CD8-positive, alpha-beta memory T cell (primary cell): Measurements from ENCODE around the gene CHST8. TPM values are rescaled to one million over a fixed set of nuclear protein-coding genes. Genes with fewer than 3 reads are reported as not detected.
"Not testable (repeated sequence)": the region's sequence is repeated elsewhere in the genome, so short reads cannot be mapped to it uniquely, and the experiment has no call there.

ENCODE experiments used
- CTCF ChIA-PET: fragments of 350-600 bp; sonication (Branson Sonifier 250); formaldehyde crosslinking; loops from one replicate; lab custom pipeline; 2021; ENCODE audit warnings: antibody characterized with exemption; lab: Charles Lee
- POLR2A ChIA-PET: fragments of 350-600 bp; sonication (Branson Sonifier 250); formaldehyde crosslinking; loops from one replicate; lab custom pipeline; 2021; ENCODE audit warnings: antibody characterized with exemption; lab: Charles Lee
- DNase-seq, 5 donors: peaks; one replicate each; pipeline versions ENCODE4 v3.0.0 to v3.0.0-alpha.2; 2020 to 2022; ENCODE audit warnings: mixed read lengths in 1 of 5
- H3K27ac ChIP-seq: one replicate; pipeline ENCODE4 v1.7.0; 2013; ENCODE audit warnings: low read depth, mild to moderate bottlenecking, low read length, moderate library complexity
- H3K27me3 ChIP-seq: 2 replicates; pipeline ENCODE4 v1.7.0; 2013; ENCODE audit warnings: low read length, mild to moderate bottlenecking; ENCODE audit not compliant: insufficient read depth, poor library complexity, severe bottlenecking
- H3K36me3 ChIP-seq: 2 replicates; pipeline ENCODE4 v1.7.0; 2013; ENCODE audit warnings: mild to moderate bottlenecking, low read length, moderate library complexity; ENCODE audit not compliant: insufficient read depth
- H3K4me1 ChIP-seq: 2 replicates; pipeline ENCODE4 v1.7.0; 2013; ENCODE audit warnings: mild to moderate bottlenecking, low read length, moderate library complexity; ENCODE audit not compliant: insufficient read depth
- H3K4me3 ChIP-seq: 2 replicates; pipeline ENCODE4 v1.7.0; 2013; ENCODE audit warnings: mild to moderate bottlenecking, low read length
- H3K9me3 ChIP-seq: 2 replicates; pipeline ENCODE4 v1.7.0; 2013; ENCODE audit warnings: mild to moderate bottlenecking, low read length
- H3K27ac Mint-ChIP-seq, 8 donors: one replicate each; pipeline ENCODE4 v1.8.0; 2020 to 2021; ENCODE audit warnings: mixed read lengths in 8 of 8, mild to moderate bottlenecking in 6 of 8, inconsistent platforms in 3 of 8, moderate library complexity in 3 of 8
- H3K27me3 Mint-ChIP-seq, 2 donors: one replicate each; pipeline ENCODE4 v1.8.0; 2020 to 2021; ENCODE audit warnings: mixed read lengths in 2 of 2, mild to moderate bottlenecking in 1 of 2, moderate library complexity in 1 of 2
- H3K36me3 Mint-ChIP-seq, 3 donors: one replicate each; pipeline ENCODE4 v1.8.0; 2020 to 2021; ENCODE audit warnings: mixed read lengths in 3 of 3, inconsistent platforms in 1 of 3, mild to moderate bottlenecking in 1 of 3
- H3K4me1 Mint-ChIP-seq, 3 donors: one replicate each; pipeline ENCODE4 v1.8.0; 2020 to 2021; ENCODE audit warnings: mixed read lengths in 3 of 3, inconsistent platforms in 1 of 3, mild to moderate bottlenecking in 1 of 3
- H3K4me3 Mint-ChIP-seq, 7 donors: one replicate each; pipeline ENCODE4 v1.8.0; 2020 to 2021; ENCODE audit warnings: mixed read lengths in 7 of 7, mild to moderate bottlenecking in 6 of 7, moderate library complexity in 4 of 7, inconsistent platforms in 2 of 7
- H3K9me3 Mint-ChIP-seq, 5 donors: one replicate each; pipeline ENCODE4 v1.8.0; 2020 to 2022; ENCODE audit warnings: mixed read lengths in 5 of 5, mild to moderate bottlenecking in 3 of 5, moderate library complexity in 2 of 5, inconsistent platforms in 1 of 5
- polyA plus RNA-seq: library from polyadenylated mRNA; unstranded; fragments of 300-500 nt; fragmentation: Illumina TruSeq; gene quantifications from one replicate; pipeline ENCODE4 v1.2.3, GENCODE V29; 2021
- total RNA-seq, 2 experiments: library from RNA; stranded (reverse); gene quantifications; one replicate each; pipeline ENCODE4 v1.2.3, GENCODE V29; 2021

CHST8 gene
- total and polyA plus RNA-seq, 3 experiments from 2014 or later: not detected

DNA sequence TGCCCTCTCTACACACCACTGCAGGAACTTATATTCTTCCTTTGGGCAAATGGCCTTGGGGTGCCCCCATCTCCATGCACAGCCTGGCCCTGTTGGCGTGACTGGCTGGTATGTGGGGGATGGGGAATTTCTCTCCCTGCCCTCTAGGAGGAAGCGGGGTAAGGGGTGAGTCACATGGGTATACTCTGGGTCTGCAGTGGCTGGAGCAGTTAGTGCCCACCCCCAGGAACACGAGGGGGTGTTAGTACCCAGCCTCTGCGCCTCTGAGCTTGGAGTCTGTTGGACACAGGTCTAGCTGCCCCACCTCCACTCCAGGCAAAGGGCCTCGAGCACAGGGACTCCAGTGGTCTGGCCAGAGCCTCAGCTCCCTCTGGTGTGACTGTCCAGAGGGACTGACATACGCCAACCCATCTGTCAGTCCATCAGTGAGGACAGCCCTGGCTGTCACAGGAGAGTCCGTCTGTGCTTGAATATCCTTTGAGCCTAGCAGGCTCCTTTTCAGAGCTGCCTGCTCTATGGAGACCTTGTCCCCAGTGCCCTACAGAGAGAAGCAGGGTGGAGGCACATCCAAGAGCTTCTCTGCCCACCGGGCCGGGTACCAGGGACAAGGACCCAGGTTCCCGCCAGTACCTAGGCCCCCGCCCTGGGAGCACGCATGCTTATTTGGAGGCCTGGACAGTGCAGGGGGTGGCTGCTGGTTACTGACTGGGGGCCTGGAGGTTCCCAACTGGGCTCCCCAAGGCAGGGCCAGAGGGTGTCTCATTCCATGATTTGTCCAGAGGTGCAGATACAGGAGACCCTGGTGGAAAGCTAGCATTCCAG is 66.6 kb downstream of the CHST8 start:
- peak overlapping the region in 1 of 8 donors; percentile 33 for H3K27ac Mint-ChIP-seq

DNA sequence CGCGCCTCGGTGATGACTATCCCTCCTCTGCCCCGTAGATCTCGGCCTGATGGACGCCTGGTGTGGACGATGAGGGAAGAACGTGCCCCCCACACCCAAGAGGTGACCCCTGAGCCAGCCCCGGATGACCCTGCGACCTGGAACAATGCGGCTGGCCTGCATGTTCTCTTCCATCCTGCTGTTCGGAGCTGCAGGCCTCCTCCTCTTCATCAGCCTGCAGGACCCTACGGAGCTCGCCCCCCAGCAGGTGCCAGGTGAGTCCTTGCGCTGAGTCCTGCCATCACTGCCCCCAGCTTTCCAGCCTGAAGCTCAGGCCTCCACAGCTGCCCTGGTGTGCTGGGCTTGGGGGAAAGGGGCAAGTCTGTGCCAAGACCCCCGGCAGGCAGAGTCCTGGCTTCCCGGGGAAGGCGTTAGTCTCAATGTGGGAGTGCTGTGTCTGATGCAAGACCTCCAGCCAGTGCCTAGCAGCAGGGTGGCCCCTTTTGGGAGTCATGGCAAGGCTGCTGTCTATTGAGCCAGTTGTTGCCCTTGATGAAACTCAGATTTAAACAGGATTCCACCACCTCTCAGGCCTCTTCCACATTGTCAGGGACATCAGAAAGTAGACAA is 67.5 kb downstream of the CHST8 start:
- ChIA-PET CTCF (no interaction called here), POLR2A (no interaction called here)
- Histone ChIP-seq H3K4me3 (no peak overlapping the region), H3K27me3 (no peaks in the 10 kb centered on the region), H3K27ac (no peak overlapping the region), H3K9me3 (no peaks in the 10 kb centered on the region), H3K4me1 (no peaks in the 10 kb centered on the region), H3K36me3 (no peaks in the 10 kb centered on the region)
- H3K9me3 Mint-ChIP-seq: no peaks in the 10 kb centered on the region
- H3K4me1 Mint-ChIP-seq: no peaks in the 10 kb centered on the region
- no peak overlapping the region for H3K27ac Mint-ChIP-seq
- H3K27me3 Mint-ChIP-seq: peaks cover 19 to 23% of the 10 kb centered on the region in 2 donors
- DNase-seq: peak in 1 of 5 donors; percentile 37
- H3K36me3 Mint-ChIP-seq: no peaks in the 10 kb centered on the region
- H3K4me3 Mint-ChIP-seq: no peak overlapping the region

More for the DNA sequence above, 66.6 kb downstream of the CHST8 start:
- peak in 1 of 5 donors; percentile 26 for DNase-seq
- Histone ChIP-seq H3K9me3 (no peaks in the 10 kb centered on the region), H3K4me1 (no peaks in the 10 kb centered on the region), H3K27me3 (peaks cover 1% of the 10 kb centered on the region), H3K4me3 (no peak overlapping the region), H3K27ac (no peak overlapping the region), H3K36me3 (no peaks in the 10 kb centered on the region)
- no peaks in the 10 kb centered on the region for H3K4me1 Mint-ChIP-seq
- no peaks in the 10 kb centered on the region for H3K9me3 Mint-ChIP-seq
- POLR2A ChIA-PET: no interaction called here
- no peak overlapping the region for H3K4me3 Mint-ChIP-seq
- H3K27me3 Mint-ChIP-seq: peaks cover 24 to 25% of the 10 kb centered on the region in 2 donors
- H3K36me3 Mint-ChIP-seq: no peaks in the 10 kb centered on the region
- CTCF ChIA-PET: no interaction called here

DNA sequence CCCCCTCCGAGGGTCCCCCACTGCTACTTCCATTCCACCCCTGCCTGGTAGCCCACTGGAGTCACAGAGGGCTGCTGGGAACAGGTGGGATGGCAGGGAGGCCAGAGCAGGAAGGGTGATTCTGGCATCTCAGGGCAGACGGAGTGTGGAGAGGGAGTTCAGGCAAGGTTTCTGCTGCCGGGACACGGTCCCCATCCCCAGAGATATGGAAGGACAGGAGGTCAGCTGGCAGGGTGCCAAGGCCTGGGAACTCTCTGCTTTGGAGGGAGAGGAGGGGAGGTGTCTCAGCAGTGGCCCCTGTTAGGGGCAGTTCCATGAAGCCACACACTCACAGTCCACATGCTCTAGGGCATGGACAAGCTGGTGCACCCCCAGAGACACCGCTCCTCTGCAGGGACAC is 68.1 kb downstream of the CHST8 start:
- no peak for DNase-seq
- Histone ChIP-seq H3K4me3 (no peak overlapping the region), H3K9me3 (no peaks in the 10 kb centered on the region), H3K4me1 (no peaks in the 10 kb centered on the region), H3K27me3 (no peaks in the 10 kb centered on the region), H3K27ac (no peak overlapping the region), H3K36me3 (no peaks in the 10 kb centered on the region)
- no peaks in the 10 kb centered on the region for H3K4me1 Mint-ChIP-seq
- H3K9me3 Mint-ChIP-seq: no peaks in the 10 kb centered on the region
- POLR2A ChIA-PET: no interaction called here
- peaks cover 17 to 20% of the 10 kb centered on the region in 2 donors for H3K27me3 Mint-ChIP-seq
- H3K27ac Mint-ChIP-seq: no peak overlapping the region
- H3K36me3 Mint-ChIP-seq: no peaks in the 10 kb centered on the region
- CTCF ChIA-PET: no interaction called here
- no peak overlapping the region for H3K4me3 Mint-ChIP-seq

DNA sequence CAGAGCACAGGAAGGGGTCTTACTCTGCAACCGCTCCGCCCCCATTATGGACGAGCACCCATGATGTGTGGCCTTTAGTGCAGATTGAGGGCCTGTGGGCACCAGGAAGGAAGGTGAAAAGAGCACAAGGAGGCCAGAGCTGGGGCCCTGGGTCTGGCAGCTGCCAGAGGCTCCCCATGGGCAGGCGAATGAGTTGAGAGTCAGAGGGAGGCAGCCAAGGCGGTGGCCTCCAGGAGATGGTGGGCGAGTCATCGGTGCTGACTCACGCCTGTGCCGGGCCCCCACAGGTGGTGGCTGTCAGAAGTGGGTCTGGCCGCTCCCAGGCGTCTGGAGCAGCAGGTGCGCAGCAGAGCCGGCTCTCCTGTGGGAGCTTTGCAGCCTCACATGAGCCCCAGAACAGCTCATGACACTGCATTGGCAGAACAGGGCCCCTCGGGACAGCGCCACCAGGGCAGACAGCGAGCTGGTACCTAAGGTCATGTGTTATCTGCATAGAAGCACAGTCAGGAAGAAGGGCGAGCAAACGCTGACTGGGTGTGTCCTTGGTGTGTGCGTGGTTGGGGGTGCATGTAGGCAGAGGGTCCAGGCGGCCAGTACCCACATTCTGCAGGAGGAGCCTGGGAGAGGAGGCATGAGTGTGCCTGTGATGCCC is 68.8 kb downstream of the CHST8 start:
- no peaks in the 10 kb centered on the region for H3K4me1 ChIP-seq
- Mint-ChIP-seq H3K4me1 (no peaks in the 10 kb centered on the region), H3K36me3 (no peaks in the 10 kb centered on the region), H3K27me3 (peaks cover 15 to 17% of the 10 kb centered on the region in 2 donors), H3K4me3 (no peak overlapping the region), H3K9me3 (no peaks in the 10 kb centered on the region), H3K27ac (no peak overlapping the region)
- POLR2A ChIA-PET: no interaction called here
- no peaks in the 10 kb centered on the region for H3K36me3 ChIP-seq
- no peaks in the 10 kb centered on the region for H3K9me3 ChIP-seq
- no peak overlapping the region for H3K27ac ChIP-seq
- peak in 1 of 5 donors; percentile 29 for DNase-seq
- no peaks in the 10 kb centered on the region for H3K27me3 ChIP-seq
- CTCF ChIA-PET: no interaction called here
- no peak overlapping the region for H3K4me3 ChIP-seq

DNA sequence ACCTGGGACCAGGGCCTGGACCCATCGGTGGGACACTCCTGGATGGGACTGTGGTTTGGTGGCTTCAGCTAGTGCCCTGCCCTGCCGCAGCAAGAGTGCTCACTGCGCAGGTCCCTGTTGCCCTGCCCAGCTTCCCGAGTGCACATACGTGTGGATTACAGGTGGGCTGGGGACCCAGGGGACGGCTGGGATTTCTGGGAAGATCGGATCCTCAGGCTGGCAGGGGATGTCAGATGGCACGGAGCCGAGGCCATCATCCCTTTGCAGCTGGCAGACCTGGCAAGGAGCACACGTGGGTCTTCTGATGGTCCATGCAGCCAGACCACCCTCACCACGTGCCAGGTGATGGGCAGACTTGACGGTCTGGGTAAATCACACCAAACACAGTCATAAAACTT is 69.3 kb downstream of the CHST8 start:
- ChIA-PET CTCF (no interaction called here), POLR2A (no interaction called here)
- no peaks in the 10 kb centered on the region for H3K36me3 Mint-ChIP-seq
- no peaks in the 10 kb centered on the region for H3K36me3 ChIP-seq
- peaks cover 13 to 14% of the 10 kb centered on the region in 2 donors for H3K27me3 Mint-ChIP-seq
- no peaks in the 10 kb centered on the region for H3K4me1 Mint-ChIP-seq
- H3K4me3 ChIP-seq: no peak overlapping the region
- no peak overlapping the region for H3K27ac ChIP-seq
- H3K9me3 Mint-ChIP-seq: no peaks in the 10 kb centered on the region
- no peak overlapping the region for H3K4me3 Mint-ChIP-seq
- H3K27me3 ChIP-seq: no peaks in the 10 kb centered on the region
- H3K27ac Mint-ChIP-seq: no peak overlapping the region
- DNase-seq: peak in 1 of 5 donors; percentile 35
- H3K9me3 ChIP-seq: no peaks in the 10 kb centered on the region
- no peaks in the 10 kb centered on the region for H3K4me1 ChIP-seq

DNA sequence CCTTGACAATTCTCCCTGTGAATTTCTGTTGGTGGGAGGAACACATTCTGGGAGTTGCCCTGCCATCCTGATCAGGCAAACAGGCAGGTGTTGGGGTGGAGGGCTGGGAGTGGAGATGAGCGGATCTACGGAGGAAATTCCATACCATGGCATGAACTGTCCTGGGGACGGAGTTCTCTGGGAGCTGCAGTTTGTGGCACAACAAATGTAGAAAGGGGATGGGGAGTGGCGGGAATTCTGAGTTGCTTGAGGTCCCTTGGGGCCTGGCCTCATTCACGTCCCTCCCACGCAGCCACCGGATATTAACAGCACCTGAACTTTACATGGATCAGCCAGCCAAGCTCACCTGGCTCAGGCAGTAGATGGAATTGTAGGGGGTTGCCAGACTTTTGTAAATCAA is 70.0 kb downstream of the CHST8 start:
- peaks cover 6 to 8% of the 10 kb centered on the region in 2 donors for H3K27me3 Mint-ChIP-seq
- H3K9me3 Mint-ChIP-seq: no peaks in the 10 kb centered on the region
- POLR2A ChIA-PET: no interaction called here

DNA sequence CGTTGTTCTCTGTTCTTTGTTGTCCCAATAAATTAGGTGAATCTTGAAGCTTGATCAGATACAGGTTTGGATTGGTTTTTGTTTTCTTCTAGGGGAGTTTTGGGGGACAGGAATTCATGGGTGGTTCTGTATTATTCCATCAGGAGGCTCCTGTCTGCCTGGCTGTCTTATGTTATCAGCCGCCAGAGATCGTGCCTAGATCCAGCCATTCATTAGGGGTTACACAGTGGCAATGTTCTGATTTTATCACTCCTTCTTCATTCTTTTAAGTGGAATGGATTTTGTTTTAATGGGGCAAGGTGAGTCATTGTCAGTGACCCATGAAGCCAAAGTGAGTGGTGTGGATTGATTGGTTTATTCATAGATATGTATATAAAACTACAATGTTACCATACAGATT is 71.9 kb downstream of the CHST8 start:
- H3K4me3 ChIP-seq: no peak overlapping the region
- no peaks in the 10 kb centered on the region for H3K9me3 ChIP-seq
- Mint-ChIP-seq H3K4me3 (no peak overlapping the region), H3K36me3 (no peaks in the 10 kb centered on the region), H3K27ac (no peak overlapping the region), H3K9me3 (no peaks in the 10 kb centered on the region), H3K27me3 (peaks cover 0 to 6% of the 10 kb centered on the region in 2 donors), H3K4me1 (no peaks in the 10 kb centered on the region)
- no peaks in the 10 kb centered on the region for H3K4me1 ChIP-seq
- peak in 1 of 5 donors; percentile 2 for DNase-seq
- POLR2A ChIA-PET: no interaction called here
- H3K27ac ChIP-seq: no peak overlapping the region
- H3K27me3 ChIP-seq: no peaks in the 10 kb centered on the region
- CTCF ChIA-PET: no interaction called here
- H3K36me3 ChIP-seq: no peaks in the 10 kb centered on the region

More for the DNA sequence above, 70.0 kb downstream of the CHST8 start:
- Mint-ChIP-seq H3K4me3 (no peak overlapping the region), H3K27ac (no peak overlapping the region), H3K4me1 (no peaks in the 10 kb centered on the region), H3K36me3 (no peaks in the 10 kb centered on the region)
- H3K9me3 ChIP-seq: no peaks in the 10 kb centered on the region
- H3K36me3 ChIP-seq: no peaks in the 10 kb centered on the region
- H3K4me3 ChIP-seq: no peak overlapping the region
- CTCF ChIA-PET: interaction anchor here (1.6 kb wide), 1 partner anchor 12 kb away, joined by 3 read pairs; no protein-coding TSS in a partner anchor
- H3K27me3 ChIP-seq: no peaks in the 10 kb centered on the region
- H3K27ac ChIP-seq: no peak overlapping the region
- DNase-seq: peak in 1 of 5 donors; percentile 9
- H3K4me1 ChIP-seq: no peaks in the 10 kb centered on the region

DNA sequence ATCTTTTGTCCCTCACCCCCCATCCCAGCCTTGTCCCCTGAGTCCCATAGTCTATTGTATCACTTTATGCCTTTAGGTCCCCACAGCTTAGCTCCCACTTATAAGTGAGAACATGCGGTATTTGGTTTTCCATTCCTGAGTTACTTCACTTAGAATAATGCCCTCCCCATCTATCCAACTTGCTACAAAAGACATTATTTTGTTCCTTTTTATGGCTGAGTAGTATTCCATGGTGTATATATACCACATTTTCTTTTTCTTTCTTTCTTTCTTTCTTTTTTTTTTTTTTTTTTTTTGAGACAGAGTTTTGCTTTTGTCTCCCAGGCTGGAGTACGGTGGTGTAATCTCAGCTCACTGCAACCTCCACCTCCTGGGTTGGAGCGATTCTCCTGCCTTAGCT is 73.8 kb downstream of the CHST8 start:
- DNase-seq, H3K9me3 ChIP-seq, H3K27me3 ChIP-seq, POLR2A ChIA-PET, H3K9me3 Mint-ChIP-seq, H3K4me1 Mint-ChIP-seq, H3K4me3 Mint-ChIP-seq, H3K4me3 ChIP-seq, H3K27me3 Mint-ChIP-seq, H3K27ac ChIP-seq, H3K36me3 Mint-ChIP-seq, H3K36me3 ChIP-seq, H3K4me1 ChIP-seq, H3K27ac Mint-ChIP-seq: not testable (repeated sequence)
- CTCF ChIA-PET: interaction anchor here (0.7 kb wide), 1 partner anchor 1367 kb away, joined by 6 read pairs; no protein-coding TSS in a partner anchor
